MCF 10A (cell line): ENCODE measurements around the gene ERG. TPM values are rescaled to one million over a fixed set of nuclear protein-coding genes. Genes with fewer than 3 reads are reported as not detected.

ENCODE experiments used
- BruUV-seq: library from RNA; stranded (reverse); fragments of 400-500 nt; replicated peaks from 2 replicates; lab custom pipeline; 2021; lab: Mats Ljungman, UMichigan
- CTCF ChIA-PET: fragments of 300-600 bp; sonication (Branson Sonifier 250); formaldehyde crosslinking; extraction: SDS; loops from one replicate; lab custom pipeline; 2021; ENCODE audit warnings: antibody characterized with exemption, inconsistent platforms; lab: Yijun Ruan, JAX
- POLR2A ChIA-PET: fragments of 300-600, 350-650 bp; sonication (Branson Sonifier 250); formaldehyde crosslinking; extraction: SDS; loops from one replicate; lab custom pipeline; 2020; ENCODE audit warnings: antibody characterized with exemption, inconsistent platforms; lab: Yijun Ruan, JAX
- DNase-seq: peaks from one replicate; pipeline ENCODE4 v3.0.0-alpha.2; 2018; ENCODE audit not compliant: unreplicated experiment
- H3K27ac Mint-ChIP-seq: one replicate; pipeline ENCODE4 v1.8.0; 2022; ENCODE audit warnings: mild to moderate bottlenecking, low read depth, mixed read lengths; ENCODE audit not compliant: unreplicated experiment
- H3K27me3 Mint-ChIP-seq: one replicate; pipeline ENCODE4 v1.8.0; 2022; ENCODE audit warnings: mixed read lengths; ENCODE audit not compliant: insufficient read depth, unreplicated experiment
- H3K36me3 Mint-ChIP-seq: one replicate; pipeline ENCODE4 v1.8.0; 2022; ENCODE audit warnings: mild to moderate bottlenecking, moderate library complexity, mixed read lengths; ENCODE audit not compliant: insufficient read depth, unreplicated experiment
- H3K4me1 Mint-ChIP-seq: one replicate; pipeline ENCODE4 v1.8.0; 2022; ENCODE audit warnings: mixed read lengths; ENCODE audit not compliant: insufficient read depth, unreplicated experiment
- H3K4me3 Mint-ChIP-seq: one replicate; pipeline ENCODE4 v1.8.0; 2022; ENCODE audit warnings: mild to moderate bottlenecking, moderate library complexity, mixed read lengths; ENCODE audit not compliant: unreplicated experiment
- H3K9me3 Mint-ChIP-seq: one replicate; pipeline ENCODE4 v1.8.0; 2022; ENCODE audit warnings: mixed read lengths; ENCODE audit not compliant: unreplicated experiment
- intact Hi-C: fragments of 100-400 bp; cut with micrococcal nuclease; formaldehyde crosslinking; loops from 2 replicates; pipeline ENCODE4 v1.14.1; 2022
- total RNA-seq: library from RNA; stranded (reverse); gene quantifications from 2 replicates; pipeline ENCODE4 v1.2.3, GENCODE V29; 2022
- TF ChIP-seq, protein P1 (sequence below): fragments of 200-600 bp; IDR thresholded peaks from one replicate; pipeline ENCODE4 v1.8.0; 2022; ENCODE audit warnings: antibody characterized with exemption, mild to moderate bottlenecking; ENCODE audit not compliant: unreplicated experiment

The ERG gene
- total RNA-seq, 1 experiment from 2014 or later = not detected

DNA sequence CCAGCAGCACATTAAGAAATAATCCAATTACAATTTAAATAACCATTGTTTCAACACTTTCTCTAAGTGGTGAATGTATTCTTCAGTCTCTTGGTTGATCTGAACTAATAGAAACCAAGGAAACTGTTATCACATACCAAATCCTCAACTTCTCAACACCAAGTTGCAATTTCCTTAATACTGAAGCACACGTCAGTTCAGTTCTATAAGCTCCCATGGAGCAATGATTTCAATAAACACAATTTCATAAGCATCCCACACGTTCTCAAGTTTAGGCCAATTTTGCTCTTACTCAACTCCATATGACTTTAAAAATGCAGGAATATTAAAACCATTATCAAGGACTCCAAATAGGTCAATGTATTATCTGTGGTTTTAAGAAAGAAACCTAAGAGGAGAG lies 5.8 kb upstream of the ERG start:
- ChIA-PET CTCF (interaction anchor here (0.6 to 2.2 kb wide), 6 partner anchors 164 to 634 kb away, joined by 3 to 11 read pairs (median 4); no protein-coding TSS in a partner anchor), POLR2A (interaction anchor here (1.8 kb wide), 1 partner anchor 25 kb away, joined by 5 read pairs; no protein-coding TSS in a partner anchor)
- TF ChIP-seq, protein P1, sequence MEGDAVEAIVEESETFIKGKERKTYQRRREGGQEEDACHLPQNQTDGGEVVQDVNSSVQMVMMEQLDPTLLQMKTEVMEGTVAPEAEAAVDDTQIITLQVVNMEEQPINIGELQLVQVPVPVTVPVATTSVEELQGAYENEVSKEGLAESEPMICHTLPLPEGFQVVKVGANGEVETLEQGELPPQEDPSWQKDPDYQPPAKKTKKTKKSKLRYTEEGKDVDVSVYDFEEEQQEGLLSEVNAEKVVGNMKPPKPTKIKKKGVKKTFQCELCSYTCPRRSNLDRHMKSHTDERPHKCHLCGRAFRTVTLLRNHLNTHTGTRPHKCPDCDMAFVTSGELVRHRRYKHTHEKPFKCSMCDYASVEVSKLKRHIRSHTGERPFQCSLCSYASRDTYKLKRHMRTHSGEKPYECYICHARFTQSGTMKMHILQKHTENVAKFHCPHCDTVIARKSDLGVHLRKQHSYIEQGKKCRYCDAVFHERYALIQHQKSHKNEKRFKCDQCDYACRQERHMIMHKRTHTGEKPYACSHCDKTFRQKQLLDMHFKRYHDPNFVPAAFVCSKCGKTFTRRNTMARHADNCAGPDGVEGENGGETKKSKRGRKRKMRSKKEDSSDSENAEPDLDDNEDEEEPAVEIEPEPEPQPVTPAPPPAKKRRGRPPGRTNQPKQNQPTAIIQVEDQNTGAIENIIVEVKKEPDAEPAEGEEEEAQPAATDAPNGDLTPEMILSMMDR = no peak
- no peaks in the 10 kb centered on the region for H3K27me3 Mint-ChIP-seq
- intact Hi-C loops = loop anchor here (2.0 to 10.0 kb wide), 2 partner anchors 141 to 301 kb away; partner anchors contain the start of gene ETS2
- H3K4me1 Mint-ChIP-seq = peaks cover 5% of the 10 kb centered on the region
- no peak for DNase-seq
- no peaks in the 10 kb centered on the region for H3K36me3 Mint-ChIP-seq
- no peaks in the 10 kb centered on the region for H3K9me3 Mint-ChIP-seq
- H3K4me3 Mint-ChIP-seq = no peak overlapping the region
- BruUV-seq = no TSS peak
- H3K27ac Mint-ChIP-seq = no peak overlapping the region

DNA sequence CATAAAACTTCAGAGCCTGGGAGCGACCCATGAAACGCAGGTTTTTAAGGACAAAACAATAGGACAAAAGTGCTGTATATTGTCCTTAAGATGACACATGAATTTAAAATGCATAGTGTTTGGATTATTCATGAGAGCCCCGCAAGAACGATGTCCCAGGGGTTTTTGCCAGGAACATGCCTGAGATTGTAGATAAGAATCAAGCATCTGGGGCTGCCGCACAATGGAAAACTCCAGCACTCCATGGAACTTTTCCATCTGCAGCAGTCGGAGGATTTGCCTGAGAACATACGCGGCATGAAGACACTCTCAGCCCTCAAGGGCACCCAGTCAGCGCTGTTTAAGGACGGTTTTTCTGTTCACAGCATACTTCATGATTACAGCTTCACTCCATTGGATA lies 5.3 kb upstream of the ERG start:
- no peak overlapping the region for H3K4me3 Mint-ChIP-seq
- intact Hi-C loops = loop anchor here (10.0 kb wide), 1 partner anchor 141 kb away; no protein-coding TSS in a partner anchor
- DNase-seq = no peak
- no peaks in the 10 kb centered on the region for H3K36me3 Mint-ChIP-seq
- H3K27me3 Mint-ChIP-seq = no peaks in the 10 kb centered on the region
- peaks cover 5% of the 10 kb centered on the region for H3K4me1 Mint-ChIP-seq
- CTCF ChIA-PET = interaction anchor here (0.6 to 2.2 kb wide), 5 partner anchors 165 to 1409 kb away, joined by 3 to 11 read pairs (median 3); no protein-coding TSS in a partner anchor
- POLR2A ChIA-PET = interaction anchor here (1.8 kb wide), 1 partner anchor 25 kb away, joined by 5 read pairs; no protein-coding TSS in a partner anchor
- no peaks in the 10 kb centered on the region for H3K9me3 Mint-ChIP-seq
- H3K27ac Mint-ChIP-seq = no peak overlapping the region
- TF ChIP-seq, protein P1 = no peak
- no TSS peak for BruUV-seq

DNA sequence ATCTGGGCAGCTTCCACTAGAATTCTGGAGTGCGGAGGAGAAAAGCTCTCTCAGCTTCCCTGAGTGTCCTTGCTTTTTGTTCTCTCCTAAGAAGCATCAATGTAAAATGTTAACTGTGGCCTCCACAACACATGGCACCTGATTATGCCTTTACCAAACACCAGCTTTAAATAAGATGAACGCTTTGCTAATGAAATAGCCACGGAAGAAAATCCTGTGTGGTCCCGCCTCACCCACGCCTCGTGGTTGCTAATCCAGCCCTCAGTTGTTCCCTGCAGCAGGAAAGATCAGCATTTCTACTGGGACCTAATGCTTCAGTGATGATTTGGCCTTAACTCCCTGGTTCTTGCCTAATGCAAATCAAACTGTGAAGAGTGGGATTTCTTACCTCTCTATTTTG lies 1.8 kb upstream of the ERG start:
- Mint-ChIP-seq H3K36me3 (no peaks in the 10 kb centered on the region), H3K4me1 (peaks cover under 1% of the 10 kb centered on the region), H3K27me3 (no peaks in the 10 kb centered on the region), H3K4me3 (no peak overlapping the region), H3K27ac (no peak overlapping the region), H3K9me3 (no peaks in the 10 kb centered on the region)
- BruUV-seq = no TSS peak
- intact Hi-C loops = loop anchor here (10.0 kb wide), 1 partner anchor 145 kb away; no protein-coding TSS in a partner anchor
- DNase-seq = no peak
- CTCF ChIA-PET = no interaction called here
- TF ChIP-seq, protein P1 = no peak
- POLR2A ChIA-PET = no interaction called here

DNA sequence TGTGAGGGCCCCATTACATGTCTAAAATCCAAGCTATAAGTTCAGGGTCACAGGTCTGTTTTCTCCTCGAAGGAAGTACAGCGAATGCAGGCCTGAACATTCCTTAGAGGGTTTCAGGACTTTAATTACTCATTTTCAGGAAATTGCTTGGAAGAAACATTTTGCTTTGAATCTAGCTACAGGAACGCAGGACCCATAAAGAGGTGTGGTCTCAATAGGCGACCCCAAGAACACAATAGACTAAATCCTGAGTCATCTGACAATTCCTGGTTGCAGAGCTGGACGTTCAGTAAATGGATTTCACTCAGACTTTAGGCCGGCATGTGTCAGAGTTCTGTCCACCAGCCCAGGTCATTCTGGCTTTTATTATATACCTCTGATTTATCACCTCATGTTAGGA lies 1.0 kb upstream of the ERG start:
- DNase-seq = no peak
- Mint-ChIP-seq H3K36me3 (no peaks in the 10 kb centered on the region), H3K9me3 (no peaks in the 10 kb centered on the region), H3K4me1 (no peaks in the 10 kb centered on the region), H3K4me3 (no peak overlapping the region), H3K27me3 (no peaks in the 10 kb centered on the region), H3K27ac (no peak overlapping the region)
- intact Hi-C loops = no loop called here
- TF ChIP-seq, protein P1 = no peak
- POLR2A ChIA-PET = no interaction called here
- BruUV-seq = no TSS peak
- CTCF ChIA-PET = interaction anchor here (0.6 to 0.7 kb wide), 3 partner anchors 9 to 37 kb away, joined by 3 to 4 read pairs (median 3); no protein-coding TSS in a partner anchor
